Esophagus squamous epithelium (tissue), 5 donors: ENCODE data around the gene BTBD3. TPM values are rescaled to one million over a fixed set of nuclear protein-coding genes. Genes with fewer than 3 reads are reported as not detected.

Experiments
- DNase-seq: peaks from one replicate; lab custom pipeline; 2025; lab: John Stamatoyannopoulos, UW
- H3K27ac ChIP-seq, 4 donors: fragments of 200-600 bp; sonication (generic); one replicate each; pipeline ENCODE4 v1.5.1; 2016 to 2019; ENCODE audit warnings: mild to moderate bottlenecking in 1 of 4
- H3K27me3 ChIP-seq, 4 donors: fragments of 200-600 bp; sonication (generic); 1 replicate in 3 of 4; 2 replicates in 1 of 4; pipeline versions ENCODE4 v1.5.1 to v1.6.0; 2017 to 2021; ENCODE audit warnings: antibody characterized with exemption in 1 of 4
- H3K36me3 ChIP-seq, 3 donors: fragments of 200-600 bp; sonication (generic); one replicate each; pipeline ENCODE4 v1.5.1; 2016 to 2019
- H3K4me1 ChIP-seq, 3 donors: fragments of 200-600 bp; sonication (generic); one replicate each; pipeline ENCODE4 v1.5.1; 2017 to 2019
- H3K4me3 ChIP-seq, 4 donors: fragments of 200-600 bp; sonication (generic); 1 replicate in 3 of 4; 2 replicates in 1 of 4; pipeline ENCODE4 v1.5.1; 2016 to 2019; ENCODE audit warnings: mild to moderate bottlenecking in 2 of 4, moderate library complexity in 1 of 4
- H3K9me3 ChIP-seq, 3 donors: fragments of 200-600 bp; sonication (generic); one replicate each; pipeline ENCODE4 v1.5.1; 2016 to 2019
- CTCF ChIP-seq, 6 experiments: fragments of 450-650 bp in 4 of 6; fragments of 200-600 bp in 2 of 6; sonication (generic) in 2 of 6; IDR thresholded peaks; one replicate each; pipeline ENCODE4 v1.5.1; 2016 to 2019; ENCODE audit warnings: antibody characterized with exemption in 6 of 6, mild to moderate bottlenecking in 4 of 6, moderate library complexity in 4 of 6
- POLR2A ChIP-seq, 4 donors: fragments of 450-650 bp; IDR thresholded peaks; one replicate each; pipeline ENCODE4 v1.6.1; 2017; ENCODE audit warnings: antibody characterized with exemption in 4 of 4, mild to moderate bottlenecking in 4 of 4, moderate library complexity in 3 of 4
- WGBS, 2 donors: methylation state at CpG; one replicate each; pipeline ENCODE4 v1.1.5; 2018; 5-methylcytosine and 5-hydroxymethylcytosine counted together
- intact Hi-C: fragments of 100-400 bp; cut with DNase I; formaldehyde crosslinking; loops from one replicate; pipeline ENCODE4 v1.15.0; 2022
- total RNA-seq, 4 donors: library from RNA; depleted of rRNA; stranded (reverse); fragments of >200 nt; gene quantifications; one replicate each; pipeline ENCODE4 v1.1.0, GENCODE V29; 2016
- donor health status: DM: yes; HTN: yes; CAD: no.

The BTBD3 gene
- total RNA-seq, 4 donors from 2014 or later = 12.4 to 24.0 (median 15.9) TPM

GRCh38 chr20:11935212-11936154 lies 17.8 kb downstream of the BTBD3 start:
- Histone ChIP-seq H3K4me1 (no peaks in the 10 kb centered on the region), H3K4me3 (no peak overlapping the region), H3K9me3 (no peaks in the 10 kb centered on the region), H3K27me3 (no peaks in the 10 kb centered on the region), H3K27ac (no peak overlapping the region), H3K36me3 (no peaks in the 10 kb centered on the region)
- WGBS, 2 donors = 71 to 73% methylated on average over 6 to 7 of the region's 8 CpGs
- TF ChIP-seq POLR2A (IDR thresholded peaks at IDR 0.05) (no peak), CTCF (IDR thresholded peaks at IDR 0.05) (no peak)
- DNase-seq = no peak
- intact Hi-C loops = no loop called here

GRCh38 chr20:11936157-11936556 lies 18.5 kb downstream of the BTBD3 start:
- WGBS, 2 donors = 65 to 79% methylated on average over 6 of the region's 6 CpGs
- intact Hi-C loops = no loop called here

GRCh38 chr20:11937230-11937629 lies 19.5 kb downstream of the BTBD3 start:
- Histone ChIP-seq H3K4me1 (no peaks in the 10 kb centered on the region), H3K27ac (no peak overlapping the region), H3K4me3 (no peak overlapping the region), H3K36me3 (no peaks in the 10 kb centered on the region), H3K9me3 (no peaks in the 10 kb centered on the region), H3K27me3 (no peaks in the 10 kb centered on the region)
- DNase-seq = no peak
- intact Hi-C loops = no loop called here
- TF ChIP-seq CTCF (IDR thresholded peaks at IDR 0.05) = no peak

More at GRCh38 chr20:11936157-11936556, 18.5 kb downstream of the BTBD3 start:
- H3K27ac ChIP-seq = no peak overlapping the region
- H3K4me1 ChIP-seq = no peaks in the 10 kb centered on the region
- no peaks in the 10 kb centered on the region for H3K36me3 ChIP-seq
- no peak for DNase-seq
- H3K9me3 ChIP-seq = no peaks in the 10 kb centered on the region
- H3K27me3 ChIP-seq = no peaks in the 10 kb centered on the region
- no peak overlapping the region for H3K4me3 ChIP-seq
- no peak for TF ChIP-seq CTCF (IDR thresholded peaks at IDR 0.05)
- TF ChIP-seq POLR2A (IDR thresholded peaks at IDR 0.05) = no peak

- no peaks in the 10 kb centered on the region for H3K36me3 ChIP-seq
- WGBS, 2 donors = 92 to 96% methylated on average over 4 of the region's 4 CpGs
- H3K27me3 ChIP-seq = no peaks in the 10 kb centered on the region
- intact Hi-C loops = no loop called here
- no peak for DNase-seq
- H3K4me1 ChIP-seq = no peaks in the 10 kb centered on the region
- H3K4me3 ChIP-seq = no peak overlapping the region
- TF ChIP-seq POLR2A (IDR thresholded peaks at IDR 0.05) (no peak), CTCF (IDR thresholded peaks at IDR 0.05) (no peak)
- H3K27ac ChIP-seq = no peak overlapping the region
- H3K9me3 ChIP-seq = no peaks in the 10 kb centered on the region
These were observed 24.0 kb downstream of the BTBD3 start for GRCh38 chr20:11941593-11942246.

GRCh38 chr20:11943778-11944177 lies 26.1 kb downstream of the BTBD3 start:
- Histone ChIP-seq H3K27ac (no peak overlapping the region), H3K4me1 (no peaks in the 10 kb centered on the region), H3K27me3 (no peaks in the 10 kb centered on the region), H3K36me3 (no peaks in the 10 kb centered on the region), H3K4me3 (no peak overlapping the region), H3K9me3 (no peaks in the 10 kb centered on the region)
- intact Hi-C loops = no loop called here
- WGBS, 2 donors = 82 to 89% methylated on average over 6 of the region's 6 CpGs
- no peak for DNase-seq
- no peak for TF ChIP-seq POLR2A (IDR thresholded peaks at IDR 0.05)
- no peak for TF ChIP-seq CTCF (IDR thresholded peaks at IDR 0.05)
